AG04449 (cell line): ENCODE data around the gene SPOCK3.

Source experiments
- CTCF ChIA-PET: fragments of 350-600 bp; formaldehyde crosslinking; extraction: SDS; loops from one replicate; lab custom pipeline; 2021; ENCODE audit warnings: antibody characterized with exemption; lab: Yijun Ruan, JAX
- POLR2A ChIA-PET: fragments of 400-600, 350-600 bp; formaldehyde crosslinking; extraction: SDS; loops from one replicate; lab custom pipeline; 2020; ENCODE audit warnings: antibody characterized with exemption, inconsistent platforms; lab: Yijun Ruan, JAX
- DNase-seq: peaks from one replicate; pipeline ENCODE4 v3.0.0-alpha.2; 2010; ENCODE audit warnings: low read depth, low spot score
- H3K4me3 ChIP-seq: 2 replicates; pipeline ENCODE4 v1.5.1; 2011; ENCODE audit warnings: low read depth, mild to moderate bottlenecking, control low read depth, low read length
- CTCF ChIP-seq: IDR thresholded peaks from one replicate; pipeline ENCODE4 v1.5.1; 2011; ENCODE audit warnings: mild to moderate bottlenecking, moderate library complexity, low read length, control low read depth, inconsistent platforms; ENCODE audit not compliant: insufficient read depth; ENCODE audit errors: missing control alignments

Gene SPOCK3

GRCh38 chr4:166913926-166914325 lies 320.4 kb downstream of the SPOCK3 start:
- ChIA-PET POLR2A (no interaction called here), CTCF (no interaction called here)
- no peak for DNase-seq
- H3K4me3 ChIP-seq = no peak overlapping the region
- no peak for TF ChIP-seq CTCF

- no peak overlapping the region for H3K4me3 ChIP-seq
- POLR2A ChIA-PET = no interaction called here
- TF ChIP-seq CTCF = no peak
- no peak for DNase-seq
- CTCF ChIA-PET = no interaction called here
Observed at GRCh38 chr4:166903408-166903807, 330.9 kb downstream of the SPOCK3 start.

- ChIA-PET CTCF (no interaction called here), POLR2A (no interaction called here)
- H3K4me3 ChIP-seq = no peak overlapping the region
- DNase-seq = no peak
- TF ChIP-seq CTCF = no peak
Observed at GRCh38 chr4:166902941-166903340, 331.4 kb downstream of the SPOCK3 start.

GRCh38 chr4:166896254-166896653 lies 338.0 kb downstream of the SPOCK3 start:
- TF ChIP-seq CTCF = no peak
- ChIA-PET POLR2A (no interaction called here), CTCF (no interaction called here)
- DNase-seq = no peak
- no peak overlapping the region for H3K4me3 ChIP-seq

- ChIA-PET CTCF (no interaction called here), POLR2A (no interaction called here)
- H3K4me3 ChIP-seq = no peak overlapping the region
- TF ChIP-seq CTCF = no peak
- DNase-seq = no peak
Observed at GRCh38 chr4:166895771-166896170, 338.5 kb downstream of the SPOCK3 start.

GRCh38 chr4:166887457-166887856 lies 346.8 kb downstream of the SPOCK3 start:
- ChIA-PET POLR2A (no interaction called here), CTCF (no interaction called here)
- no peak for DNase-seq
- no peak for TF ChIP-seq CTCF
- no peak overlapping the region for H3K4me3 ChIP-seq
